DND-41 (cell line): ENCODE data around the gene DRD3.

Experiments used
- ATAC-seq: fragments of 200-7000 bp; cut with Tn5 transposase; 3 replicates; pipeline ENCODE4 v1.9.1; 2021; ENCODE audit warnings: low read depth; ENCODE audit not compliant: insufficient read depth
- DNase-seq: peaks from one replicate; pipeline ENCODE4 v3.0.0-alpha.2; 2020
- H2AFZ ChIP-seq: 2 replicates; pipeline ENCODE4 v1.6.0; 2012; ENCODE audit warnings: low read depth, low read length
- H3K27ac ChIP-seq: 2 replicates; pipeline ENCODE4 v1.5.1; 2012; ENCODE audit warnings: low read length, inconsistent platforms
- H3K27me3 ChIP-seq: fragments of 200-600 bp; sonication (generic); 2 replicates; pipeline ENCODE4 v1.6.0; 2012; ENCODE audit warnings: low read length, mild to moderate bottlenecking, inconsistent platforms; ENCODE audit not compliant: insufficient read depth, poor library complexity
- H3K36me3 ChIP-seq: 2 replicates; pipeline ENCODE4 v1.5.1; 2012; ENCODE audit warnings: low read length, inconsistent platforms; ENCODE audit not compliant: insufficient read depth
- H3K4me1 ChIP-seq: 2 replicates; pipeline ENCODE4 v1.5.1; 2012; ENCODE audit warnings: mild to moderate bottlenecking, low read length; ENCODE audit not compliant: insufficient read depth
- H3K4me2 ChIP-seq: 2 replicates; pipeline ENCODE4 v1.6.0; 2012; ENCODE audit warnings: mild to moderate bottlenecking, moderate library complexity, low read length, inconsistent platforms; ENCODE audit not compliant: insufficient read depth
- H3K4me3 ChIP-seq, 2 experiments: fragments of 200-600 bp in 1 of 2; shearing (Covaris generic) in 1 of 2; 2 replicates each; pipeline ENCODE4 v1.5.1; 2012 to 2016; ENCODE audit warnings: inconsistent platforms in 2 of 2, low read length in 2 of 2, mild to moderate bottlenecking in 2 of 2, low read depth in 1 of 2, moderate library complexity in 1 of 2
- H3K79me2 ChIP-seq: 2 replicates; pipeline ENCODE4 v1.6.0; 2012; ENCODE audit warnings: low read length, inconsistent platforms; ENCODE audit not compliant: insufficient read depth
- H3K9ac ChIP-seq: 2 replicates; pipeline ENCODE4 v1.6.0; 2012; ENCODE audit warnings: low read depth, mild to moderate bottlenecking, inconsistent platforms, low read length, moderate library complexity
- H3K9me3 ChIP-seq: 2 replicates; pipeline ENCODE4 v1.5.1; 2012; ENCODE audit warnings: low read length, moderate library complexity, mild to moderate bottlenecking, inconsistent platforms; ENCODE audit not compliant: insufficient read depth, severe bottlenecking
- H4K20me1 ChIP-seq: 2 replicates; pipeline ENCODE4 v1.6.0; 2012; ENCODE audit warnings: low read length; ENCODE audit not compliant: insufficient read depth
- CTCF ChIP-seq: IDR thresholded peaks from 2 replicates; pipeline ENCODE4 v1.5.1; 2012; ENCODE audit warnings: borderline replicate concordance, low read length, moderate library complexity, mild to moderate bottlenecking; ENCODE audit not compliant: poor library complexity, severe bottlenecking; ENCODE audit errors: extremely low read depth
- EZH2 ChIP-seq: IDR thresholded peaks from 3 replicates; pipeline ENCODE4 v1.6.1; 2012; ENCODE audit warnings: borderline replicate concordance, low read depth, mild to moderate bottlenecking, moderate library complexity, low read length, inconsistent platforms; ENCODE audit not compliant: severe bottlenecking

Gene DRD3

GRCh38 chr3:114128231-114128630 lies 50.6 kb downstream of the DRD3 start:
- no peaks in the 10 kb centered on the region for H3K27me3 ChIP-seq
- no peak overlapping the region for H3K27ac ChIP-seq
- no peaks in the 10 kb centered on the region for H3K36me3 ChIP-seq
- no peaks in the 10 kb centered on the region for H4K20me1 ChIP-seq
- no peak overlapping the region for H3K4me3 ChIP-seq
- no peaks in the 10 kb centered on the region for H3K9me3 ChIP-seq
- DNase-seq (no peak), ATAC-seq (no peak)
- no peaks in the 10 kb centered on the region for H3K4me1 ChIP-seq
- no peak overlapping the region for H3K4me2 ChIP-seq
- TF ChIP-seq CTCF (no peak), EZH2 (no peak)
- H3K79me2 ChIP-seq, result no peaks in the 10 kb centered on the region
- no peak overlapping the region for H3K9ac ChIP-seq
- no peak overlapping the region for H2AFZ ChIP-seq

- H4K20me1 ChIP-seq, result no peaks in the 10 kb centered on the region
- no peak overlapping the region for H2AFZ ChIP-seq
- DNase-seq, result no peak
- no peaks in the 10 kb centered on the region for H3K27me3 ChIP-seq
- no peak overlapping the region for H3K27ac ChIP-seq
- no peak overlapping the region for H3K4me2 ChIP-seq
- no peaks in the 10 kb centered on the region for H3K79me2 ChIP-seq
- H3K9ac ChIP-seq, result no peak overlapping the region
- H3K4me3 ChIP-seq, result no peak overlapping the region
- no peaks in the 10 kb centered on the region for H3K4me1 ChIP-seq
- ATAC-seq, result no peak
- no peak for TF ChIP-seq CTCF
- no peaks in the 10 kb centered on the region for H3K9me3 ChIP-seq
- no peaks in the 10 kb centered on the region for H3K36me3 ChIP-seq
Measured at GRCh38 chr3:114127517-114127916, 51.3 kb downstream of the DRD3 start.

- H3K27me3 ChIP-seq, result no peaks in the 10 kb centered on the region
- no peak overlapping the region for H3K4me2 ChIP-seq
- H3K4me3 ChIP-seq, result no peak overlapping the region
- no peak overlapping the region for H3K27ac ChIP-seq
- no peak overlapping the region for H3K9ac ChIP-seq
- no peaks in the 10 kb centered on the region for H4K20me1 ChIP-seq
- TF ChIP-seq EZH2 (no peak), CTCF (no peak)
- no peaks in the 10 kb centered on the region for H3K36me3 ChIP-seq
- ATAC-seq (no peak), DNase-seq (no peak)
- H2AFZ ChIP-seq, result no peak overlapping the region
- H3K4me1 ChIP-seq, result no peaks in the 10 kb centered on the region
- no peaks in the 10 kb centered on the region for H3K9me3 ChIP-seq
- no peaks in the 10 kb centered on the region for H3K79me2 ChIP-seq
Measured at GRCh38 chr3:114126461-114126860, 52.4 kb downstream of the DRD3 start.
